ENCODE data around the gene DENND4A.
"Not testable (repeated sequence)": the region's sequence is repeated elsewhere in the genome, so short reads cannot be mapped to it uniquely, and the experiment has no call there.

The DENND4A gene

DNA sequence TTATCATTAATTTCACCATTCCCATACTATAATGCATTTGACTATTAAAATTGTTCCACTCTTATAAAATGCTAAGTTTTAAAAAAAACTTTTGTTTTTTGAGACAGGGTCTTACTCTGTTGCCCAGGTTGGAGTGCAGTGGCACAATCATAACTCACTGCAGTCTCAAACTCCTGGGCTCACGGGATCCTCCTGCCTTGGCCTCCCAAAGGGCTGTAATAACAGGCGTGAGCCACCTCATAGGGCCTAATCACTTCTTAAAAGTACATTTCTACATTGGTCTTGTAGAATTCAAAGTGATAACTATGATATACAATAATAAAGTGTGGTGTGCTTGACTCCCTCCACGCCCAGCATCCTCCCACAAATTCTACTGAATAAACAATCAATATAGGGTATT, 3.0 kb downstream of the DENND4A start:
- DNase-seq (ENCODE audit: low read depth) = no peak

- DNase-seq (ENCODE audit: low read depth) = no peak
These were observed 4.8 kb downstream of the DENND4A start for GRCh38 chr15:65787260-65787659.

GRCh38 chr15:65785151-65785550, 6.9 kb downstream of the DENND4A start:
- DNase-seq (ENCODE audit: low read depth) = no peak

- DNase-seq (ENCODE audit: low read depth) = no peak
These were observed 8.2 kb downstream of the DENND4A start for GRCh38 chr15:65783872-65784271.

DNA sequence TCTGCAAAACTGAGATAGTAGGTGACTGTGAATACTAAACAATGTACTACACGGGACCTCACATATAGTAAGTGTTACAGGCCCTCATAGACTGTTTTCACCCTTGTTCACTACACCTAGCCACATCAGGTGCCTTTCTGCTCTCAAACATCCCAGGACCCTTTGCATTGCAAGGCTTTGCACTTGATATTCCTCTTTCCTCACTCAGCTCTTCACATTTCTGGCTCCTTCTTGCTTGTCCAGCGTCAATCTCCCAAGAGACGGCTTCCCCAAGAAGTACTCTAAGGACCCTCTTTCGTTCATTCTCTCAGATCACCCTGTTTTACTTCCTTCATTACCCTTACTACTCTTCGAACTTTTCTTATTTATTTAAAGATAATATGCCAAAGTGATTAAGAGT, 10.0 kb downstream of the DENND4A start:
- no peak for DNase-seq (ENCODE audit: low read depth)

DNA sequence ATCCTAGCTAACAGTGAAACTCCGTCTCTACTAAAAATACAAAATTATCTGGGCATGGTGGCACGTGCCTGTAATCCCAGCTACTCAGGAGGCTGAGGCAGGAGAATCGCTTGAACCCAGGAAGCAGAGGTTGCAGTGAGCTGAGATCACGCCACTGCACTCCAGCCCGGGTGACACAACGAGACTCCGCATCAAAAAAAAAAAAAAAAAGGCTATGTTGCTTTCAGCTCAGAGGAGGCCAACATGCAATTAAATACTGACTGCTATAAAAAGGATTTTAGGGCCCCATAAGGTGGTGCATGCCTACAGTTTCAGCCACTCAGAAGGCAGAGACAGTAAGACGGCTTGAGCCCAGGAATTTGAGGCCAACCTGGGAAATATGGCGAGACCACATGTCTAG, 13.4 kb downstream of the DENND4A start:
- DNase-seq (ENCODE audit: low read depth) = not testable (repeated sequence)

GRCh38 chr15:65778269-65778668, 13.8 kb downstream of the DENND4A start:
- no peak for DNase-seq (ENCODE audit: low read depth)

DNA sequence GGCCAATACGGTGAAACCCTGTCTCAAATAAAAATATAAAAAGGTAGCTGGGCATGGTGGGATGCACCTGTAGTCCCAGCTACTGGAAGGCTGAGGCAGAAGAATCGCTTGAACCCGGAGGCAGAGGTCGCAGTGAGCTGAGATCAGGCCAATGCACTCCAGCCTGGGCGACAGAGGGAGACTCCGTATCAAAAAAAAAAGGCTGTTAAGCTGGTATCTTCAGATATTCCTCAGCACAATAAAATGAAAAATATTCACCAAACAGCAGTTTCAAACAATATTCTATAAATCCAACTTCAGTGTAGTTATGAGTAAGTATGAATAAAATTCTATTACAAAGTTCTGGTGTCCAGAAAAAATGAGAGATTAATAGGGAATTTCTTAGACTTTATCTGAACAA, 14.2 kb downstream of the DENND4A start:
- DNase-seq (ENCODE audit: low read depth) = no peak

DNA sequence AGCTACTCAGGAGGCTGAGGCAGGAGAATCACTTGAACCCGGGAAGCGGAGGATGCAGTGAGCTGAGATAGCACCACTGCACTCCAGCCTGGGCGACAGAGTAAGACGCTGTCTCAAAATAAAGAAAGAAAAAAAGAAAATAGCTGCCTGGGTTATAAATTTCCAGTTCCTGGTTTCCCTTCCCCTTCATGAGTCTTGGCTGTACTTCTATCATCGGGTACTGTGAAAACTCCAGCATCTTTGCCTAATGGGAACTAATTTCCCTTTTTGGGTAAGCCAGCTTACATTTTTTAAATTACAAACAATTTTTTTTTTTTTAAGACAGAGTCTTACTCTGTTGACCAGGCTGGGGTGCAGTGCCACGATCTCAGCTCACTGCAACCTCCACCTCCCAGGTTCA, 15.0 kb downstream of the DENND4A start:
- no peak for DNase-seq (ENCODE audit: low read depth)

DNA sequence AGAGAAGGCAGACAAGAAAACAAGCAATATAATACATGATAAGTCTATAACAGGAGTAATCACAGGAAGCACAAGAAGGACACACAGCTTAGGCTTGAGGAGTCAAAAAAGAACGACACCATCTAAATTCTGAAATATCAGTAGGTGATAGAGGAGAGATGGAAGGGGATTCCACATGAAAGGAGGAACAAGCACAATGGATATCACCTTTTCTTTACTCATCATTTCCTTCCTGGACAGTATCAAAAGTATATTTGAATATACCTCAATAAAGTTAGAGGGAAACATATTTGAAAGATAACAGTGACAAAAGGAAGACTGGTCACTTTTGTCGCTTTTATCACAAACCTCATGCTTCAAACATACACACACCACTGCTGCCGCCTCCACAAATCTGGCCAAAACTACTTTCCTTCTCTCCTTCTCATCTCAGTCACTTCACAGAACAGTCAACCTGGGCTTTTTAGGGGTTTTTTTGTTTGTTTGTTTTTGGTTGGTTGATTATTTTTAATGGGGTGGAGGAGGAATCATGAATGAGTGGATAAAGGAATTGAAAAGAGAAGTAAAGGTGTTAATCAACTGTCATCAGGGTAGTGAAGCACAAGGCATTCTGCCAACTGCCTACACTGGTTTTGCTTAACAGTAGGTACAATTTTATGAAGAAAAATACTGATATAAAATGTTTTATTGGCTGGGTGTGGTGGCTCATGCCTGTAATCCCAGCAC, 18.5 kb downstream of the DENND4A start:
- DNase-seq (ENCODE audit: low read depth) = no peak

GRCh38 chr15:65772930-65773329, 19.2 kb downstream of the DENND4A start:
- DNase-seq (ENCODE audit: low read depth) = no peak

DNA sequence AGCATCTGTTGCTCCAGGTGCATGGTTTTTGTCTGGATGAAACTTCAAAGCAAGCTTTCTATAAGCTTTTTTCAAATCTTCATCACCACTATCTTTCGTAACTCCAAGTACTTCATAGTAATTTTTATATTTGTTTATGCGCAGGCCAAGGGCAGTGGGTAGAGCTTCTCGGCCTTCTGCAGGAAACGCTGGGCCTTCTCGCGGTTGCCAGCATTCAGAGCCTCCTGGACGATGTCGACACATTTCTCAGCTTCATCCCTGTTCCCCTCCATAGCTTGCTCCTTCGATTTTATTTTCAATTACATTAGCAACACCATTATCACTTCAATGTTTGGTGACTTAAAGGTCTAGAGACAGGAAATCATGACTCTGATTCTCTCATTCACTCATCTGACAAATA, 20.2 kb downstream of the DENND4A start:
- DNase-seq (ENCODE audit: low read depth) = no peak

DNA sequence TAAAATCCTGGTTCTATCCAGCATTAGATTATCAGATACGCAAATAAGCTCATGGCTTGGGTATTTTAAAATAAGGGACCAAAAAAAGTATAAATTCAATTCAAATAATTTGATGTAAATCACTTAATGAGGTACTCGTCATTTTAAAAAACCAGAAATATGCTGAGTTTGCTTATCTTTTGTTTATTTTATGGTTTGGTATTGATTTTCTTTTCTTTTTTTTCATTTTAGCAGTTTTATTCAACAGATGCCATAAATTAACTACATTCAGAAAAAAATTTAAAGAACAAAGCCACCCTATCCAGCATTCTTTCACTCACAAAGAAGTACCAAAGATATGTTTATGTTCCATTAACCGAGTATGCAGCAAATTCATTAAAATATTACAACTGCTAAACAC, 22.6 kb downstream of the DENND4A start:
- DNase-seq (ENCODE audit: low read depth) = no peak

DNA sequence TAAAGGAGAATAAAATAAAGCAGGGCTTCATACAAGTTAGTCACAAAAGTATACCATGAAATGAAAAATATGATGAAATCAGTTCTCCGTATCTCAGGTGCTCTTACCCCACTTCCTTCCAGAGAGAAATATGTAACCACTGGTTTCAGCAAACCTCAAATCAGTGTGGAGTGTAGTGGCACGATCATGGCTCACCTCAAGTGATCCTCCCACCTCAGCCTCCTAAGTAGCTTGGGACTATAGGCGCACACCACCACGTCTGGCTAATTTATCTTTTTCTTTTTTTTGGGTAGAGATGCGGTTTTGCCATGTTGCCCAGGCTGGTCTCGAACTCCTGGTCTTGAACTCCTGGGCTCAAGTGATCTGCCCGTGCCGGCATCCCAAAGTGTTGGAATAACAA, 24.2 kb downstream of the DENND4A start:
- no peak for DNase-seq (ENCODE audit: low read depth)

DNA sequence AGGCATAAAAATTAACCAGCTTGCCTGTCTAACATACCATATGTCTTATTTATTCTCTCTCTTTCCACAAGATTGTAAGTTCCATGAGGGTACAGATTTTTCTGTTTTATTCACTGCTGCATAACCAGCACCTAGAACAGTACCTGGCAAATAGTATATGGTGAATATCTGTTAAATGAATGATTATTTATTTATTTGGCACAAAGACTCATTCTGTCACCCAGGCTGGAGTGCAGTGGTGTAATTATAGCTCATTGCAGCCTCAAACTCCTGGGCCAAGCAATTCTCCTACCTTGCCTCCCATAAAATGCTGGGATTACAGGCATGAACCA, 24.9 kb downstream of the DENND4A start:
- no peak for DNase-seq (ENCODE audit: low read depth)

- no peak for DNase-seq (ENCODE audit: low read depth)
These were observed 25.4 kb downstream of the DENND4A start for GRCh38 chr15:65766422-65767263.

- no peak for DNase-seq (ENCODE audit: low read depth)
These were observed 27.0 kb downstream of the DENND4A start for GRCh38 chr15:65765106-65765505.

DNA sequence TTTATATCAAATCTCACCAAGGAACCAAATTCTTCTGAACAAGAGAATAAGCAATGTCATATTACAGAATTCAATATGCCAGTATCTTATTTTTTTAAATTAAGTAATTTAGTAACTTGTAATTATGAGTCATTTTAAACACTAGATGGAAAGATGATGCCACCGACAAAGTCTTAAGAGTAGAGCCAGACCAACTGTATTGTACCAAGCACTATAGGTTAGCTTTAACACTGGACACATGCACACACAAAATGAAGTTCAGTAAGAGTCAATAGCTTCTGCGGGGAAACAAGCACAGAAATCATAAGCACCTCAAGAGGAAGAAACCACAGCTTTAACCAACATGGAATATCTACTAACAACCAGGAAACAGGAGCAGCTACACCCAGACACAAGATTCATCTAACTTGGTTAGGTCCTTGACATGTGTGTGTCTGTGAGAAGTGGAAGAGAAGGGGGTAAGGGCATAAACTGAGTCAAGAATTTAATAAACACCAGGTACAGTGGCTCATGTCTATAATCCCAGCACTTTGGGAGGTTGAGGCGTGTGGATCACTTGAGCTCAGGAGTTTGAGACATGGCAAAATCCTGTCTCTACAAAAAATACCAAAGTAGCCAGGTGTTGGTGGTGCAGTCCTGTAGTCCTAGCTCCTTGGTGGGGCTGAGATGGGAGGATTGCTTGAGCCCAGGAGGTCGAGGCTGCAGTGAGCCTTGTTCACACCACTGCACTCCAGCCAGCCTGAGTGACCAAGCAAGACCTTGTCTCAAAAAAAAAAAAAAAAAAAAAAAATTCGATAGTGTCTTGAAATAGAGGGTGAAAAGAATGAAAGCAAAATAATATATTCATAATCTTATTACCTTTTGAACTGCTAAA, 28.9 kb downstream of the DENND4A start:
- DNase-seq (ENCODE audit: low read depth) = no peak

DNA sequence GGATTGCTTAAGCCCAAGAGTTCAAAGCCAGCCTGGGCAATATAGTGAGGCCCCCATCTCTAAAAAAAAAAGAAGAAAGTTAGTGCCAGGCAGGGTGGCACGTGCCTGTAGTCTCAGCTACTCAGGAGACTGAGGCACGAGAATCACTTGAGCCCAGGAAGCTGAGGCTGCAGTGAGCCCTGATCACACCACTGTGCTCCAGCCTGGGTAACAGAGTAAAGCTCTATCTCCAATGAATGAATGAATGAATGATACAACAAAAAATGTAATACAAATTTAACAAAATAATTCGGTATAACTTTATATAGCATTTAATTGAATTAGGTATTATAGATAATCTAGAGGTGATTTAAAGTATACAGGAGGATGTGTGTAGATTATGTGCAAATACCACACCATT, 29.7 kb downstream of the DENND4A start:
- DNase-seq (ENCODE audit: low read depth) = no peak

DNA sequence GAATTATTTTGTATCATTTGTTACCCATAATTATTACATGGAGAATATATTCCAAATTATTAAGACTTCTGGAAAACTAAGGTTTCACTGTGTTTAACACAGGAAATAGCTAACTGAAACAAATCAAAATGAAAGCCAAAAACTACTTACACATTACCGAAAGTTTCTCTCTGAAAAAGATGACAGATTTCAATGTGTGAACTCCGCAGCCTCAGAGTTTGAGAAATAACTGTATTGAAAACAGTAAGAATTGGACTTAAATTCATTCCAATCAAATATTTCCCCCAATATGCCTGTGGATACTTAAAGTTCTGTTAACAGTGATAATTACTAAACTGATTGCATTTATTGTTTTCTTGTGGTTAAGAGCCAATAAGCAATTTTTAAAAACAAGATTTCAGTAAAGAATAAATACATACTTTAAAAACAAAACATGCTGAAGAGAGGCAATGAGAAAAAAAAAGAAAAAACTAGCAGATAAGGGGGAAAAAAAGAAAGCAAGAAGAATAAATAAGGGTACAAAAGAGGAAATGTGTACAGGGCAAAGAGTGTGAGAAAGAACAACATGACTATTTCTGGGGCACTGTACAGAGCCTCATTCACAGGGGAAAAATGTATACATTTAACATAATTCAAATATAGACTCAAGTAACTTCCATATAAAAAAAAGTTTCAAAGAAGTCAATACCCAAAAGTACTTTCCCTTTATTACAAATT, 30.7 kb downstream of the DENND4A start:
- DNase-seq (ENCODE audit: low read depth) = no peak

GRCh38 chr15:65759441-65759840, 32.7 kb downstream of the DENND4A start:
- no peak for DNase-seq (ENCODE audit: low read depth)

- no peak for DNase-seq (ENCODE audit: low read depth)
These were observed 33.9 kb downstream of the DENND4A start for GRCh38 chr15:65758242-65758641.

All from activated T-cell treated with anti-CD3 and anti-CD28 coated beads for 1 hour (primary cell).